ENCODE measurements around the gene ARHGAP33. TPM values are rescaled to one million over a fixed set of nuclear protein-coding genes. Genes with fewer than 3 reads are reported as not detected.

The ARHGAP33 gene
- total RNA-seq, 1 donor from 2014 or later, result under 0.01 TPM

DNA sequence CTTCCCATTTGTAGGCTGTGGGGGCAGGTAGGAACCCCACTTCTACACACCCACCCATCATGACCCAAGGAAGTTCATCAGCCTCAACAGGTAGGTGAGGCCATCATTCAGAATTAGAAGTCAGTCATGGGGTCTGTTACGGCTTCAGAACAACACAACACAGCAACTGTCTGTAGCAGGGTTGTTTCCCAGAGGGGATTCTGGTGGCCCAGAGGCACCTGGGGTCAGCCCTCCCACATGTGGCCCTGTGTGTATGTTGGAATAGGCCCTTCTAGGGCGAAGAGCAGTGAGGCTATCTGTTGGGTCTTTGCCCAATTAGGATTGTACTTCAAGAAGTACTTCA is 36.5 kb upstream of the ARHGAP33 start:
- TF ChIP-seq, protein P1, sequence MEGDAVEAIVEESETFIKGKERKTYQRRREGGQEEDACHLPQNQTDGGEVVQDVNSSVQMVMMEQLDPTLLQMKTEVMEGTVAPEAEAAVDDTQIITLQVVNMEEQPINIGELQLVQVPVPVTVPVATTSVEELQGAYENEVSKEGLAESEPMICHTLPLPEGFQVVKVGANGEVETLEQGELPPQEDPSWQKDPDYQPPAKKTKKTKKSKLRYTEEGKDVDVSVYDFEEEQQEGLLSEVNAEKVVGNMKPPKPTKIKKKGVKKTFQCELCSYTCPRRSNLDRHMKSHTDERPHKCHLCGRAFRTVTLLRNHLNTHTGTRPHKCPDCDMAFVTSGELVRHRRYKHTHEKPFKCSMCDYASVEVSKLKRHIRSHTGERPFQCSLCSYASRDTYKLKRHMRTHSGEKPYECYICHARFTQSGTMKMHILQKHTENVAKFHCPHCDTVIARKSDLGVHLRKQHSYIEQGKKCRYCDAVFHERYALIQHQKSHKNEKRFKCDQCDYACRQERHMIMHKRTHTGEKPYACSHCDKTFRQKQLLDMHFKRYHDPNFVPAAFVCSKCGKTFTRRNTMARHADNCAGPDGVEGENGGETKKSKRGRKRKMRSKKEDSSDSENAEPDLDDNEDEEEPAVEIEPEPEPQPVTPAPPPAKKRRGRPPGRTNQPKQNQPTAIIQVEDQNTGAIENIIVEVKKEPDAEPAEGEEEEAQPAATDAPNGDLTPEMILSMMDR (IDR thresholded peaks at IDR 0.05; ENCODE audit: insufficient read depth, low read length, severe bottlenecking), result no peak
- Histone ChIP-seq H3K27me3 (ENCODE audit: control insufficient read depth, insufficient read depth, low read length) (no peaks in the 10 kb centered on the region), H3K4me3 (ENCODE audit: low read depth, low read length) (no peak overlapping the region), H3K36me3 (ENCODE audit: control insufficient read depth, insufficient read depth, low read length) (peaks cover 27% of the 10 kb centered on the region)
- DNase-seq (ENCODE audit: low read depth) (no peak), FAIRE-seq (no peak)

DNA sequence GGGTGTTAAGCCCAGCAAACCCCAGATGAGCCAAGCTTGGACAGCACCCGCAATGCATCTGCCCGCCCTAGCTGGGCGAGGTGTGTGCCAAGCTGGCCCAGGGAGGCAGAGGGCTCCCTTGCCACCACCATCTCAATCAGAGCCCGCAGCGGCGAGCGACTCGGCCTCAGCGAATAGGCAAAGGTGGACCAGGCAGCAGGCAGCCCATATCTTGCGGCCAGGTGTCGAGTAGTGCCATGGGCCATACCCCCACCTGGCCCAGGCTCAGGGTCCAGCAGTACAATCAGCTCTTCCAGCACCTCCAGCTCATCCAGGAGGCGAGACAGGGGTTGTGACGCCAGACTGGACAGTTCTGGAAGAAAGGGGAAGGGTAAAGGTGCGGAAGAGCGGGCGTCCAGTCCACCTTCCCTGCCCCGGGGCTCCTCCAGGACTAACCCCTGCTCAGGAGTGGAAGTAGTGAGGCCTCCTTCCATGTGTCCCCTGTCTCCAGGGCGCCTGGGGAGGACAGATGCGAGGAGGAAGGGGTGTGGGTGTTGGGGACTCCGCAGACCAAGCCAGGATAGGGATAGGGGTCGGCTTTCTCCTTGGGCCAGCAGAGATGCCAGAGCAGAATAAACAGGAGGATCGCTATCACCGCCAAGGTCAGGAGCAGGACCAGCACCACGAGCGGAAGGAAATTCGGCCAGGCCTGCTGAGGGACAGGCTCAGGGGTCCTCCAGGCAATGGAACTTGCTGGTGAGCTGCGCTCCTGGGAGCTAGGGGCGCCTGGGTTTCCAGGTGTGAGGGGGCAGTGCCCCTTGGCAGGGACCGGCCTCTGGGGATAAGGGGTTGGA is 35.9 kb upstream of the ARHGAP33 start:
- H3K36me3 ChIP-seq (ENCODE audit: control insufficient read depth, insufficient read depth, low read length), result peaks cover 23% of the 10 kb centered on the region
- H3K4me3 ChIP-seq (ENCODE audit: low read depth, low read length), result no peak overlapping the region
- no peak for FAIRE-seq
- no peaks in the 10 kb centered on the region for H3K27me3 ChIP-seq (ENCODE audit: control insufficient read depth, insufficient read depth, low read length)
- no peak for DNase-seq (ENCODE audit: low read depth)
- TF ChIP-seq, protein P1 (IDR thresholded peaks at IDR 0.05; ENCODE audit: insufficient read depth, low read length, severe bottlenecking), result no peak

DNA sequence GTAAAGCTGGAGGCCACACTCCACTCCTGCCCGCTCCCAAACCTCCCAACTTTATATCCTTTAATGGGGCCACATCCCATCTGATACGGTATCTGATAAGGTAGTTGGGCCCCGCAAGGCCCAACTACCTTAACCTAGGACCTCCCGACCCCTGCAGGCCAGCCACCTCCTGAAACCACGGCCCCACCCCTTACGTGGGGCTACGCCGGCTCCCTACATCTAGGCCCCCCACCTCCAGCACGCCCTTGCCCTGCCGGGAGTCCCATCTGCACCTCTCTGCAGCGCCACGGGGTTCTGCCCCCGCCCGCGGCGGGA is 35.3 kb upstream of the ARHGAP33 start:
- peak overlapping the region; percentile 62 for H3K4me3 ChIP-seq (ENCODE audit: low read depth, low read length)
- peaks cover 22% of the 10 kb centered on the region for H3K36me3 ChIP-seq (ENCODE audit: control insufficient read depth, insufficient read depth, low read length)
- FAIRE-seq, result no peak
- TF ChIP-seq, protein P1 (IDR thresholded peaks at IDR 0.05; ENCODE audit: insufficient read depth, low read length, severe bottlenecking), result no peak
- no peak for DNase-seq (ENCODE audit: low read depth)
- H3K27me3 ChIP-seq (ENCODE audit: control insufficient read depth, insufficient read depth, low read length), result no peaks in the 10 kb centered on the region

DNA sequence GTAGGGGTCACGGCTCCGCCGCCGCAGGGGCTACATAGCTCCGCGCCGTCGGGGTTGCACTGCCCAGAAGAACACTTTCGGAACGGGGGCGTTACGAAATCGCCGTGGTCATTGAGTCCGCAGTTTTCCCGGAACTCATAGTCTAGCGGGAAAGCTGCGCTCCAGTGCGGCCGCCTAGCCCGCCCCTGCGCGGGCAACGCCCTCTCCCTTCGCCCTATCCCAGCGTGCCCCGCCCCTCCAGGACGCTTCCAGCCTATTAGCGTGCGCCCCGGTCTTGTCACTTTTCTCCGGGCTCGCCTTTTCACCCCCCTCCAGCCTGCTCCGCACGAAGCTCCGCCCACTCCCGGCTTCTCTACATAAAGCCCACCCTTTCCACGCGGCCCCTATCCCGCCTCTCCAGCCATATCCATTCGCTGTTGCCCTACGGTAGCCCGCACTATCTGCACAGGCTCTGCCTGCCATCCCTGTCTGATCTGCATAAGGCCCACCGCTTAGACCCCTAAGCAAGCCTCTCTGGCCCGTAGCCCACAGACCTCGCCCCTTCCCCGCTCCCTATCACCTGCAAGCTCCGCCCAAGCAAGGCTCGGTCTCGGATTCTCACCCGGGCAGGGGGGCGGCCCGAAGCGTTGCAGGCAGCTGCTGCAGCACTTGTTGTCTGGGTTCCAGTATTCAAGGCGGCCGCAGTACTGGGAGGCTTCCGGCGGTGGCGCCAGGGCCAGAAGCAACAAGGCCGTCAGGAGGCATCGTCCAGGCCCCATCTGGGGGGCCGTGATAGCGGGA is 34.8 kb upstream of the ARHGAP33 start:
- peak; percentile 85 for DNase-seq (ENCODE audit: low read depth)
- Histone ChIP-seq H3K36me3 (ENCODE audit: control insufficient read depth, insufficient read depth, low read length) (peaks cover 18% of the 10 kb centered on the region), H3K4me3 (ENCODE audit: low read depth, low read length) (peak overlapping the region; percentile 62), H3K27me3 (ENCODE audit: control insufficient read depth, insufficient read depth, low read length) (no peaks in the 10 kb centered on the region)
- FAIRE-seq, result no peak
- TF ChIP-seq, protein P1 (IDR thresholded peaks at IDR 0.05; ENCODE audit: insufficient read depth, low read length, severe bottlenecking), result no peak

DNA sequence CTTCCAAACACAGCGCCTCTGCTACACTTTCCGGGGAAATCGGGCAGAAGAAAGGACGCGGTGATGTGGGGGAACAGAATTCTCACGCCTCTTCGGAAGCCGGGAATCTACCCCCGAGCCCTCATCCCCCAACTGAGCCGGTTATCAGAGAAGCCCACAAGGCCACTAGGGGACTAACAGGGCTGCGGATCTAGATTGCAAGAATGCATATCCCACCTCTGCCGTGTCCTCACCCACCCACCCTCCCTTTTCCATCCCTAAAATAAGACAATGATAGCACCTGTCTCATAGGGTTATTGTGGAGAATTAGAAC is 34.2 kb upstream of the ARHGAP33 start:
- TF ChIP-seq, protein P1 (IDR thresholded peaks at IDR 0.05; ENCODE audit: insufficient read depth, low read length, severe bottlenecking), result no peak
- DNase-seq (ENCODE audit: low read depth), result no peak

More for the DNA sequence above, 34.2 kb upstream of the ARHGAP33 start:
- FAIRE-seq, result no peak
- no peaks in the 10 kb centered on the region for H3K27me3 ChIP-seq (ENCODE audit: control insufficient read depth, insufficient read depth, low read length)
- H3K36me3 ChIP-seq (ENCODE audit: control insufficient read depth, insufficient read depth, low read length), result peaks cover 18% of the 10 kb centered on the region
- H3K4me3 ChIP-seq (ENCODE audit: low read depth, low read length), result peak overlapping the region; percentile 62

All from bronchial epithelial cell (primary cell).